Dedifferentiated amniotic fluid mesenchymal stem cell (primary cell): ENCODE results near the gene COL18A1.

Experiments used
- DNase-seq: peaks from one replicate; pipeline ENCODE4 v3.0.0-alpha.2; 2016; ENCODE audit errors: extremely low spot score

Gene COL18A1

GRCh38 chr21:45383111-45383614 is 21.8 kb upstream of the COL18A1 start:
- no peak for DNase-seq

GRCh38 chr21:45383615-45384201 is 21.3 kb upstream of the COL18A1 start:
- no peak for DNase-seq

GRCh38 chr21:45384656-45385548 is 20.1 kb upstream of the COL18A1 start:
- no peak for DNase-seq

GRCh38 chr21:45385549-45386050 is 19.4 kb upstream of the COL18A1 start:
- DNase-seq: no peak

- no peak for DNase-seq
These were observed 18.6 kb upstream of the COL18A1 start for GRCh38 chr21:45386336-45386727.

GRCh38 chr21:45386728-45387371 is 18.1 kb upstream of the COL18A1 start:
- peak; percentile 78 for DNase-seq

- no peak for DNase-seq
These were observed 17.5 kb upstream of the COL18A1 start for GRCh38 chr21:45387506-45387905.

GRCh38 chr21:45388011-45388521 is 16.9 kb upstream of the COL18A1 start:
- DNase-seq: no peak

GRCh38 chr21:45388611-45389296 is 16.2 kb upstream of the COL18A1 start:
- no peak for DNase-seq

- no peak for DNase-seq
These were observed 14.7 kb upstream of the COL18A1 start for GRCh38 chr21:45390121-45390751.

- DNase-seq: no peak
These were observed 13.9 kb upstream of the COL18A1 start for GRCh38 chr21:45390831-45391742.

- no peak for DNase-seq
These were observed 13.0 kb upstream of the COL18A1 start for GRCh38 chr21:45391743-45392572.

GRCh38 chr21:45392573-45392971 is 12.4 kb upstream of the COL18A1 start:
- no peak for DNase-seq

- no peak for DNase-seq
These were observed 11.9 kb upstream of the COL18A1 start for GRCh38 chr21:45393021-45393420.

GRCh38 chr21:45393833-45394638 is 10.9 kb upstream of the COL18A1 start:
- DNase-seq: no peak

GRCh38 chr21:45396620-45396995 is 8.4 kb upstream of the COL18A1 start:
- DNase-seq: no peak

- no peak for DNase-seq
These were observed 7.6 kb upstream of the COL18A1 start for GRCh38 chr21:45397381-45397780.

- no peak for DNase-seq
These were observed 3.9 kb upstream of the COL18A1 start for GRCh38 chr21:45401054-45401518.
